ENCODE data around the gene ADPRH. TPM values are rescaled to one million over a fixed set of nuclear protein-coding genes. Genes with fewer than 3 reads are reported as not detected.

ADPRH gene
- total and polyA plus RNA-seq, 10 of the 15 experiments (the other 5 are each of a cell fraction or from before 2014, with no cell fraction given) = 2.3 to 32.6 (median 19.0) TPM

GRCh38 chr3:119570229-119570628 lies 9.1 kb upstream of the ADPRH start (continued):
- TF ChIP-seq E4F1 (IDR thresholded peaks at IDR 0.05; ENCODE audit: borderline replicate concordance, partially characterized antibody) = no peak

GRCh38 chr3:119571230-119571629 lies 8.1 kb upstream of the ADPRH start:
- intact Hi-C loops (cut with micrococcal nuclease; ENCODE audit: unreplicated experiment) = no loop called here
- no peak for FAIRE-seq
- no TSS peak for BruUV-seq (replicated peaks)
- H3K4me1 ChIP-seq (ENCODE audit: control insufficient read depth, insufficient read depth, low read length) = peaks cover 14% of the 10 kb centered on the region
- H3K79me2 ChIP-seq (ENCODE audit: control insufficient read depth, insufficient read depth, low read length) = peaks cover 3% of the 10 kb centered on the region; the same call in 1 of the 2 replicates
- H2AFZ ChIP-seq (ENCODE audit: control insufficient read depth, low read depth, low read length) = no peak overlapping the region
- H3K9me3 ChIP-seq (replicated peaks; ENCODE audit: control insufficient read depth, insufficient read depth, low read length) = no peaks in the 10 kb centered on the region
- H3K4me2 ChIP-seq (ENCODE audit: control insufficient read depth, insufficient read depth) = no peak overlapping the region
- ChIA-PET RAD21 (ENCODE audit: unreplicated experiment) (interaction anchor here (1.0 to 2.0 kb wide), 3 partner anchors 9 to 16 kb away, joined by 3 to 6 read pairs (median 5); no protein-coding TSS in a partner anchor), SMC1A (ENCODE audit: uncharacterized antibody, unreplicated experiment) (interaction anchor here (1.1 to 3.6 kb wide), 6 partner anchors 9 to 20 kb away, joined by 3 to 35 read pairs (median 4); partner anchors contain the start of gene ADPRH), POLR2A (interaction anchor here (0.9 to 5.8 kb wide), 4 partner anchors 9 to 125 kb away, joined by 3 to 46 read pairs (median 10); partner anchors contain the start of gene ADPRH), CTCF (interaction anchor here (1.1 to 2.6 kb wide), 3 partner anchors 10 to 29 kb away, joined by 3 to 12 read pairs (median 7); no protein-coding TSS in a partner anchor)
- in situ Hi-C loops (cut with MboI) = no loop called here
- H3K27ac ChIP-seq (ENCODE audit: control insufficient read depth, insufficient read depth) = no peak overlapping the region
- ATAC-seq = no peak
- 94% methylated on average over 1 of the region's 1 CpG for WGBS (ENCODE audit: insufficient coverage, insufficient replicate concordance, low lambda C conversion rate, missing lambda C conversion rate)
- no peaks in the 10 kb centered on the region for H3K27me3 ChIP-seq (replicated peaks in 1 of 2; ENCODE audit: control insufficient read depth in 2 of 2, insufficient read depth in 2 of 2, low read length in 1 of 2)
- no peak for DNase-seq (ENCODE audit: low read depth, low spot score)
- H3K36me3 ChIP-seq (ENCODE audit: control insufficient read depth in 2 of 2, insufficient read depth in 2 of 2, low read length in 1 of 2) = no peaks in the 10 kb centered on the region
- H4K20me1 ChIP-seq (ENCODE audit: control insufficient read depth, insufficient read depth) = no peaks in the 10 kb centered on the region
- no peak overlapping the region; the same call in 1 of the 2 replicates for H3K9ac ChIP-seq (ENCODE audit: control insufficient read depth, insufficient read depth, low read length)
- H3K4me3 ChIP-seq = no peak overlapping the region
- TF ChIP-seq IKZF1 (conservative IDR thresholded peaks at IDR 0.05) (no peak), CREM (IDR thresholded peaks at IDR 0.05; ENCODE audit: low read depth) (no peak), POLR2AphosphoS5 (IDR thresholded peaks at IDR 0.05; ENCODE audit: low read length) (no peak), NRF1 (conservative IDR thresholded peaks at IDR 0.05; ENCODE audit: low read depth, low read length) (no peak), SREBF2 (IDR thresholded peaks at IDR 0.05; ENCODE audit: low read length) (no peak), MTA2 (IDR thresholded peaks at IDR 0.05; ENCODE audit: low read depth) (no peak), ZNF592 (IDR thresholded peaks at IDR 0.05) (no peak), NFXL1 (IDR thresholded peaks at IDR 0.05; ENCODE audit: borderline replicate concordance) (no peak), ZBTB4 (CRISPR knock-in tag; IDR thresholded peaks at IDR 0.05) (no peak), USF2 (IDR thresholded peaks at IDR 0.05; ENCODE audit: borderline replicate concordance, low read depth, low read length) (no peak)
